CD4-positive, alpha-beta T cell treated with Interleukin-15 for 1 hour (primary cell): ENCODE measurements around the gene SLC24A3.

Experiments
- DNase-seq: peaks from one replicate; pipeline ENCODE4 v3.0.0-alpha.2; 2020

Gene SLC24A3

DNA sequence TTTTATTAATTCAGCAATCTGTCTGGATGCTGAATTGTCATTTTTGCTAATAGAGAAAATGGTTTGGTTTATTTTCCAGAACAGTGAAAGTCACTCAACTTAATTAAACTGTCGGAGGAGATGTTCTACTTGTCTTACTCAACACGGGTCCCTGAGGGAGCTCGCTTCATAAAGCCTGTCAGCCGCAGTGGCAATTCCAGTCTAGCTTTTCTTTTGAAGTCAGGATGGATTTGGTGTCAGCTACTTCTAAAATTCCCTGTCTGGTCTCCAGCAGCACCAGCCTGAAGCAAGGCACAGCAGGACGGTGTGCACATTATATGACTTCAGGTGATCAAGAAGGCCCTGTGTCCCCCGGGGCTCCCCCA lies 261.5 kb downstream of the SLC24A3 start:
- no peak for DNase-seq

DNA sequence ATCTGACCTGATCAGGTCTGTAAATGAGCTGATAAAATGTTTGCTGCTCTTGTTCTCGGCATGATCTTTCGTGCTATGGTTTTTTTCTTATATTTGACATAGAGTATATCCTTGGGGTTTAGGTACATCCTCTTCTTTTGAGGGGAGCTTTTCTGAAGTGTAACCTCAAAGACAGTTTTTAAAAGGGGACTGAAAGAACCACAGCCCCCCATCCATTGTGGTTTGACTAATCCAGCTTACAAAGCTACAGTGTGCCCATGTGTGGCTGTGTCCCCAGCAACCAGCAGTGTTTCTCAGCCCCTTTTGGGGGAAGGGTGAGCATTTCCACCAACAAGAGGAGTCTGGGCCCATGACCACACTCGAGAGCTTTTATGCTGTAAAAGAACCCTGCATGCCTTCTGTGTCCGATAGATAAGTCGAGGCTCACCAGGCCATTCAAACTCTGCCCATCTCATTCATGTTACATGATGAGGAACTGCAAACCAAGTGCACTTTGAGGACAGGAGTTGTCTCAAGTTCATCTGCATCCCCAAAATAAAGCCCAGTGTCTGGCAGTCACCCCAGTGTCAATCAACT lies 266.0 kb downstream of the SLC24A3 start:
- no peak for DNase-seq

DNA sequence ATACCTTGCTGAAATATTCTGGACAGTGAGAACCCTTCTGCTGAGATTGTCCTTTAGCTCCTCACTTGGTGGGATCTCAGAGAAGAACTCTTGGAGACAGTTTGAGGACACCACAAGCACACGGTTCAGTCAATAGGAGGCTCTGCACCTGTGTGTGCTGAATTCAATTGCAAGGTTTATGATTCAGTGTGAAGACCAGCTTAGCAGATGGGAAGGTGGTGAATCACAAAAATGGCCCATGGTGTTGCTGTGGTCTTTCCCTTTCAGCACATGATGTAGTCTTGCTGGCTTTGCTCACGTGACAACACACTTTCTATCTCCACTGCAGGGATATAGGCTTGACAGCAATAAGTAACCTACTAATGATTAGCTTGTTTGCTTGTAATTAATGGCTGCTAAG lies 270.3 kb downstream of the SLC24A3 start:
- DNase-seq, result no peak

DNA sequence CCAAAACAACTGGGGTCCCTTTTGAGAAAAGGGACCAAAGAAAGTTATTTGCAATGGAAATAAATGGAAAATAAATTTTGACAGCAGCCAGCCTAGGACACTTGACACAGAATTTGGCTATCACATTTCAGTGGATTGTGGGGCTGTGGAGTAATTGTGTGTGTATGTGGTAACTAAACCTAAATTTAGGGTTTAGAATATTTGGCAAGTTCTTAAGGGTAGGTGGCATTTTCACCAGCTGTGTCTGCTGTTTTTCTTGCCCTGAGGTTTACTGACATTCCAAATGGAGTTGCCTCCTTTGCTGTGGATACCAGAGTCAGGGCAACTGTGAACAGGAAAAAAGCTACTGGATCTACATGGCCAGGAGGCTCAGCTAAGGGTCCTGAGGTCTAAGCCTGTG lies 270.9 kb downstream of the SLC24A3 start:
- DNase-seq, result no peak

DNA sequence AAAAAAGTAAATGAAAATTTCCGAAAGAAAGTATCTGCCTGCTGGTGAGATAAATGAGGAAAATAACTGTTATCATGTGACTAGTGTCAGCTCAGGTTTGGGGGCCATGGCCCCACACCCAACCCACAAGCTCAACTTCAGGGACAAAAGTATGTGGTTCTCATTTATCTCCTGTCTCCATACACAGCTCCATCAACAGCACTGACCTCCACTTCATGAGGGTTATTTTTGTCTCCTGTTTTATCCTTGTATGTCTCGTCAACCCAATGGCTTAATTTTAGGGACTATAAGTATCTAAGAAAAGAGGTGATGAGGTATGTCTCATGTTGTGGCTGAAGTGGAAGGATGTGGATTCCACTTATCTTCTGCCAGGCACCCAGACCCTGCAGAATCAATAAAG lies 274.0 kb downstream of the SLC24A3 start:
- no peak for DNase-seq

DNA sequence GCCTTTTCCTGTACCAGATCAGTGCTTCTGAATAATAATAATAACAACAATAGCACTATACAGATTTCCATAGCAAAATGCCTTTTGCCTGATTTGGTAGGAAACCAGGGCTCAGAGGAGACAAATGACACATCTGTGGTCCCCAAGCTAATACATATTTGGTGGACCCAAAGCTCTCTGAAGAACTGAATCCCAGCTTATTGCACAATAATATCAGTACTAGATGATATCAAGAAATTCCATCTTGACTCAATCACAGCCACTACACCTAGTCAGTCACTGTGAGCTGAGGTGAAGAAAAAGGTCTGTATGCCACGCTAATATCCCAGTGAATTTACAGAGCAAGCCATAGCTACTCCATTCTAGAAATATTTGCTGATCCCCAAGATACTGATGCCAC lies 275.0 kb downstream of the SLC24A3 start:
- no peak for DNase-seq

DNA sequence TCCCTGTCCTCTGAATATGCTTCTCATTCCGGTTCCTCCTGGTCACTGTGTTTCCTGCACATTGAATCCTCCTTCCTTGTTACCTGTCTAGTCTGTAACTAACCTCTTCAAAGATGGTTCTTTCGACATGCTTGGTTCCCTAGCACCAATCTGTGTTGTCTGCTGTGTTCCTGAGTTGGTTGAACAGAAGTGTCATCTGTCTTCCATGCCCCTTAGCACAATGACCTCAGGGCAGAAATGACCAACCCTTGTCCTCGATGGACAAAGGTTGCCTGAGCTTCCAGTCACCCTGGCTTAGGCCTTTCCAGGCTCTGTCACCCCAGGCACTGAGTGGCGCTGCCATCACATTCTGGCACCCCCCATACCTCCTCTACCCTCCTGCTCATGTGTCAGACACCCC lies 278.8 kb downstream of the SLC24A3 start:
- no peak for DNase-seq

DNA sequence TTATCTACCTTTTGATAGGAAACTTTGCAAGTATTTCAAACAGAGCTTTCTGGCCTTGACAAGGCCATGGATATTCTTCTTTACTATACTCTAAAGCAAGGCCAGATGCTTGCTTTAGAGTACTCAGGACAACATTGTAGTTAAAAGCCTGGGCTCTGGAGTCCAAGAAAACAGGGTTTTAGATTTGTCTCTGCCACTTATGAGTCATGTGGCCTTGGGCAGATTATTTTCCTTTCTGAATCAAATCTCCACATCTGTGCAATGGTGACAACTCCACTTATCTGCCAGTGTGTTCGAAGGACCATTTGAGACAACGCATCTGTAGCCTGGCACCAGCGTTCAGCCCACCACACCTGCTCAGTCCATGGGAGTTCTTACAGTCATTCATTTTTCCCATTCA lies 279.7 kb downstream of the SLC24A3 start:
- no peak for DNase-seq

DNA sequence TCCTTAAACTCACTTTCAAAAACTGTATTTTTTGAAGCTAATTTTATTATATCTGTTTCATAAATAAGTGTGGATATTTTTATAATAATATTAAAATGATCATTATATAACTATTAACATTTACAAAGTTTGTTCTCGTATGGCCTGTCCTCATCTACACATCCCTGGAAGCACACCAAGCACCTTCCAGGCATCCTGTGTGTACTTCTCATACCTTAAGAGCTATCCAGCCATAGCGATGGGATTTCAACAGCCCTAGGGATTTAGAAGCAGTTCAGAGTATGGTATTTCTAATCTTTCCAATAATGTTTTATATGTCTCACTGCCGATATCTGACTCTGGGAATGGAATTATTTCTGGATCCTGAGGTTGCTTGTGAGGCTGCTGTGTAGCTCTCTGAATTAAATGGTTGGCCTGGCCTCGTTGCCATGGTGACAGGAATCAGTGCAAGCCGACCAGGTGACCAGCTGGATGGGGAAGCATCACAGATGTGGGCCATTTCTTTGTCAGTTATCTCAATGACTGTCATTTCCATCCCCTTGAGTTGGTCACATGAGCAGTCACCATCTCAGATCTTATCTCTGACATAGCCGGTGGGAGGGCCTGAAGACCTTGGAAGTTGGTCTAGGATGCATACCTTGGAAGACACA lies 280.4 kb downstream of the SLC24A3 start:
- DNase-seq, result no peak

DNA sequence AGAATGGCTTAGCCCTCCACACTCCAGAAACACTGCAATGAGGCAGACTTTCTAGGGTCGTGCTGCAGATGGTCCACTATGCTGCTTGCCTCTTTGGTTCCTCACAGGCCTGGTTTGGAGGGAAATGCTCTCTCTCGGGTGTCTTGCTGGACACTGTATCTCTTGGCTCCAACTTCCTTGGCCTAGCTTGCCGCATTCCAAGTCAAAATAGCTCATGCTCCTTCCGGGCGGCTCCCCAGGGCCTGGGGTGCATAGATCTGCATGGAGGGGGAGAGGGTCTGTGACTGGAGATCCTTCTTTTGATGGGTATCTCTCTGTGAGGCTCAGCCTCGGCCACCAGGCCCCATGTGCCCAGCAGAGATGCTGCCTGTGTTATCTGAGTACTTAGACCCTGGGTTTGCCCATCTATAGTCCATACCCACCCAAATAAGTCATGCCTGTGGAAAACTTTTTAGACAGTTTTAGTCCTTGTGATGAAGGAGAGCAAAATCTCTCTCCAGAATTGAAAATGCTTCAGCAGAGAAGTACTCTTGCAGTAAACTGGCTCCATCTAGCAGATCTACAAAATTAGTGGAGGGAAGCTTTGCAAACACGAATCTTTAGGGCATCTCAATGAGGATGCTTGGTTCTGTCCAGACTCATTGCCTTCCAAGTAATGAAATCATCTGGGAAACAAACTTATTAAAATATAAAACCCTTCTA lies 281.5 kb downstream of the SLC24A3 start:
- no peak for DNase-seq

DNA sequence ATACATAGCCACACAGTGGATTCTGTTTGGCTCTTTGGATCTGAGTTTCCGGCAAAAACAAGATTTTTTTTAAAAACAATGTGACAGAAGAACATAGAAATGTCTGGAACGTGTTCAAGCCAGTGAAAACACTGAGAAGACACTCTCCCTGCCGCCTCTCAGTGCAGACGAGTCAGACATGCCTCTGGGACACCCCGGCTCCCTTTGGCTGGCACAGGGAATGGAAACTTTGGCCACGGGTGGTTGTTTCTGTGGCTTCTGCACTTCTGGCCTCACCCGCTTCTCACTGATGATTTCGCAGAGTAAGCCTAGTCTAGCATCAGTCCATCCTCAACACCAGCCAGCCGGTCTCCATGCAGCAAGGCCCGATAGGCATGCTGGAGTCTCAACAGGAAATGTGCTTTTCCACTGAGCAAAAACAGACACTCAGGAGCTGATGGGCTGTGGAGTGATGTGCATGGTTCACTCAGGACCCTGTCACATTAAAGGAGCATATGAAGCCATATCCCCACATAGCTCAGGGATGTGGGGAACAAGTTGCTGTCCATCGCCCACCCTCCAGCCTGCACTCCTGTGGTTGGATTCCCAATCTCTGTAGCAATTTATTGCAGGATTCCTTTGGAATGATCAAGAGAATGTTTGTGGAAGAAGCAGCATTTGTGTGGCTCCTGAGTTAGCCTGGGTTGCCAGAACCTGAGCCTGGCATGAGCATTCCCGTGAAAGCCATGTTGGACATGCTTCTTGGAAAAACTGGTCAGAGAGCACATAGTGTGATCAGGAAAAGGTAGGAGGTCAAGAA lies 283.7 kb downstream of the SLC24A3 start:
- no peak for DNase-seq

DNA sequence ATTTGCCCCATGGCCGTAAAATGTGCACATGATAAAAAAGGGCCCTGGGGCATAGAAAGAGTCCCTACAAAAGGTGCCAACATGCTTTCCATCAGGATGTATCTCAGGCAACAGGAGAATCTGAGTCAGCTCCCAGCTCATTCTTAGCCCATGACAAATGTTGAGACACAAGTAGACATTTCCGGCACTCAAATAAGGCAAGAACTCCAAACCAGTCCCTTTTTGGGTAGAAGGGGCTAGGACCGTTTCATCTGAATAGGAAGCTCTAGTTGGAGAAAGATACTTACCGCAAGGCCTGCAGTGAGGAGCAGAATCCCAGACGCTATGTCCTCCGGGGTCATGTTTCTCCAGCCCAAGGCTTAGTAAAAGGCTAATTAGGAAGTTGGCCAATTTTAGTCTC lies 284.6 kb downstream of the SLC24A3 start:
- no peak for DNase-seq

DNA sequence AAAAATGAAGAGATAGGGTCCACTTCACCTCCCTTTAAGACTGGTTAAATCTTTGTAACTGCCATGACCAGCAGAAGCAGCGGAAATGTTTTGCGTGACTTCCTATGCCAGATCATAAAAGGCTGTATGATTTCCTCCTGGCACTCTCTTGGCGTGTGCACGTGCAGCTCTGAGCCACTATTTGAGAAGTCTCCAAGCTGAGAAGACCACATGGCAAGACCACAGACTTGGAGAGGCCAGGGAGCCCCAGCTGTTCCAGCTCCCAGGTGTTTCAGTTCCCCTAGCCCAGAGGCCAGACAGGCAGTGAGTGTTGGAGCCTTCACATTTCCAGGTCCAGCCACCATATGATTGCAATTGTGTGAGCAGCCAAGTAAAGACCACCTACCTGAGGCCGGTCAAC lies 286.3 kb downstream of the SLC24A3 start:
- no peak for DNase-seq

DNA sequence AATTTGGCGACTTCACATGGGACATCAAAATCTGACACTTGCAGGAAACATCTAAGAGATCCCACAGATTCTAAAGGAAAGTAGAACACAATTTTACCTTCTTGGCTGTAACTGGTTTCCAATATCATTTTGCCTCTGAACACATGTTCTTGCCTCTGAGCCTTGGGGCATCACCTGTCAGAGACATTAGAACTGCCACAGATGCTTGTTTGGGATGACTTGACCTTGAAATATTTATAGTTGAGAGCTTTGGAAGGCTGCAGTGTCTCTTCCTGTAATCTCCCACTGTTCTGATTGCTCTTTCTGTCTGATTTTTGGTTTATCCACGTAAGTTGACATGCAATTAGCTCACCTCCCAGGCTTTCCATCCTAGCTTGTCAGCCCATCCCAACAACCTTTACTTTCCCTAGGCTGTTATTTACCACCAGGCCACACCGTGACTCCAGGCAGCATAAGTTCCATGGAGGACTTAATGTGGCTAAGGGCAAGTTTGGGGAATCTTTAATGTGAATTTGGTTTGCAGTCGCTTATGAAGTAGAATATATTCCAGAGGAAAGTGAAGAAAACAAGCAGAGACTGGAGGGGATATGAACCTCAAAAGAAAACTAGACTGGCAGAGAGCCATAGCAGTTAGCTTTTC lies 289.2 kb downstream of the SLC24A3 start:
- no peak for DNase-seq

DNA sequence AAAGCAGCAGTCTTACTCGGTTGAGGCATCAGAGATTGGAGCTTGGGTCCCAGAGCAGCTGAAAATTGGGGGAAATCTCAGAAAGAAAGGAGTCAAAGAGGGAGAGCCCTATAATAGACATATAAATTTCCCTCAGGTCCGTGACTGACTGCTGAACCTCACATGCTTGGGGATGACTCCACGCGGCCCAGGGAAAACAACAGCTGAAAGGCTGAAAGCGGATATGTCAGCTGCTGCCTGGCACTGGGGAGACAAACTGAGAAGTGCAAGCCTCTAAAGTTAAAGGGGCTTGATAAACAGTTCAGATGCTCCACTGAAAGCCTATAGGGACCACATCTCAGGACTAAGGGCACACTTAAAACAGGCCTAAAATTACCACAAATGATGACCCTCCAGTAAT lies 289.7 kb downstream of the SLC24A3 start:
- DNase-seq, result no peak

DNA sequence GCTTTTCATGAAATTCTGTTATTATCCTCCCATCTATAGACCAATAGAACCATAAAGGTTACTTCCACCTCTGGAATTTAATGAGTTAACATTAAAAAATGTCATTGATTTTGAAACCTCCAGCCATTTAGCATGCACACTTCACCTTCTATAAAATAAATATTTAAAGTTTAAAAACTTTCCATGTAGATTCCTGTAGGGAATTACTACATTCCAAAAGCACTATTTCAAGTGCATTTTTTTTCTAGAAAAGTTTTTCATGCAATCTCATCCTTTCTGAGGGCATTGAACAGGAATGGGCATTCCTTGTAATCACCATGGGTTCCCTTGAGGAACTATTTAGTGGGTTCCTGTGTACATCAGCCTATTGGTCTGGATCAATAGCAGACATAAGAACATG lies 291.8 kb downstream of the SLC24A3 start:
- no peak for DNase-seq

DNA sequence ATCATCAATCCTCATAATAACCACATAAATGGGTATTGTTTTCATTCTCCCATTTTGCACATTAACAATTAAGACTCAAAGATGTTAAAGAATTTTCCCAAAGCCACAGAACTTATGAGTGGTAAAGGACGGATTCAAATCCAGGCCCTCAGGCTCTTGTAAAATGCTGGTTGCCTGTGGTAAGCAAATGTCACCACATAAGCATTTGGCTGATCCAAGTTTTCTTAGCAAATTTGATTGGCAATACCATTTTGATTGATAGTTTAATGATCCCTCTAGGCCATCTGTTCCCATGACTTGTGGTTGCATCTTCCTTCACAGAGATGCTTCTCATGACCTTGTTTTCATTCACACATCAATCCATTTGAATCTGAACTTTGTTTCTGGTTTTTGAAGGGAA lies 293.6 kb downstream of the SLC24A3 start:
- no peak for DNase-seq

DNA sequence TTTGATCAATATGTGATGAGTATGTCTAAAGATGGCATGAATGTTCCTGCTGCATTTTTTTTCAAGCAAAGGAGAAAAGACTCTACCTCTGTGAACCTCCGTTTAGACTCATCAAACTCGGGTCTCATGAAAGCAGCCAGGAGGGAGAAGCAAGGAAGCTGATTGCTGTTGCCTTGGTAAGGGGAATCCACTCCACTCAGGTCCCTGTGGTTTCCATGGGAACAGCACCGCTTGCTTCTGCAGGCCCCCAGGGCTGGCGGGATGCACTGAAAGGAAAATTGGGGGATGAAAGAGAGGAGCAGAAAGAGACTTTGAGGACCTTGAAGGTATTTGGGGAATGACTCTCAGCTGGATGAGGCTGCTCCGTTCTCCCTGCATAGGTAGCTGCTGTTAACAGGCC lies 296.0 kb downstream of the SLC24A3 start:
- no peak for DNase-seq

DNA sequence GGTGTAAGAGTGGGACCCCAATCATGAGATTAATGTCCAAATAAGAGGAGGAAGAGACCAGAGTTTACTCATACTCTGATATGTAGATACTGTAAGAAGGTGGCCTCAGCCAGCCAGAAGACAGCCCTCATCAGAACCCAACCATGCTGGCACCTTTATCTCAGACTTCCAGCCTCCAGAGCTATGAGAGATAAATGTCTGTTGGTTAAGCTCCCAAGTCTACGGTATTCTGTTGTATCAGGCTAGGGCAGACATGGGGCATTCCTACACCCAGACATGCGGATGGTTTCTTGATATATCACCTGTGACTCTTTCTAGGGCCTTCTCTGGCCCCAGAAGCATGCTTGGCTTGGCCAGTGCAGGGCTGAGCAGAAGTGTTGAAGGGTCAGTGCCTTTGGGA lies 298.2 kb downstream of the SLC24A3 start:
- no peak for DNase-seq

DNA sequence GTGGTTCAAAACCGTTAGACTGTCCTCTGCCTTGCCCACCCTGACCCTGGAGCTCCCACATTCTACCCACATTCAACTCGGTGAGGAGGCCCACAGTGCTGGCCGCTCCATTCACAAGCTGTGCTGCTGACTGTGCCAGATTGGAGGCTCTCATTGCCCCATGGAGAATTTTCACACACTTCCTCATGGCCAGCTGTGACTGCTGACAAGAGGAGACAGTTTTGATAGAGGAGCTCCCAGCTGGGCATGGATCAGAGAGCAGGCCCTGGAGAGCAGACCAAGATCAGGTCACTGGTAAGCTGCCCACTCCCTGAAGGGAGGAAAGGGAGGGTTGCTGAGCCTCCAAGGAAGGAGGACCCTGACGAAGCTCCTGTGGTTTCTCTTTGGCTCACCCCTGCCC lies 299.5 kb downstream of the SLC24A3 start:
- no peak for DNase-seq

DNA sequence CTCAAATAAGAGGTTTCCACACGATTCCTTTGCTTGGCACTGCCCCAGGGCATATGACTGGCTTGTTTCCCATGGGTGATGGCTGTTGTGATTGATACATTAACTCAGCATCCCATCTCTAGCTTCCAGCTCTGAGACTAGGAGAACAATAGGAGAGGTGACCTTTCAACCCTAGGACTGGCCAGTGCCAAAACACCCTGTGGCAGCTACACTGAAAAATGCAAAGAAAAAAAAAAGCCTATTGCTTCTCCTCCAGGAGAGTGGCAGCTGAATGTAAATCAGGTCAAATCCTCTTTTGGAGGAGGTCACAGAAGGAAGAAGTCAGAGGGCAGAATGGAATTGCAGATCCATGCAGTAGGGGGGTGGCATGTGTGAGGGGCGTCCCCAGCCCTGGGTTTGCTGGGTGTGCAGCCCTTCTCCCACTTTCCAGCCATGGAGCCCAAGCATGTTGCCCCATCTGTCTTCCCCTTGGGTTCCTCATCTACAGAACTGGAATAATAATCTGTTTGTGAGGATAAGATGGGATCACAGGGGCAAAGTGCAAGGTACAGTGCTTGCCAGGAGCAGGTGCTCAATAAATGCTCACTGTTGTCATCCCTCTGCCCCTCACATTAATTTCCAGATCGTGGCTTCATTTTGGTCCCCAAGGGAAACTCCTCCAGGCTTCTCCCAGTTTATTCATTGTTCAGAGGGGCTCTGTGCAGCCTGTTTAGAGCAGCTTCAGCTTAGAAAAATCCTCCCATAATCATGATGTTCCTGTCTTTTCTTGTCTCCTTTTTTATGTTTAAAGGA lies 300.6 kb downstream of the SLC24A3 start:
- no peak for DNase-seq

DNA sequence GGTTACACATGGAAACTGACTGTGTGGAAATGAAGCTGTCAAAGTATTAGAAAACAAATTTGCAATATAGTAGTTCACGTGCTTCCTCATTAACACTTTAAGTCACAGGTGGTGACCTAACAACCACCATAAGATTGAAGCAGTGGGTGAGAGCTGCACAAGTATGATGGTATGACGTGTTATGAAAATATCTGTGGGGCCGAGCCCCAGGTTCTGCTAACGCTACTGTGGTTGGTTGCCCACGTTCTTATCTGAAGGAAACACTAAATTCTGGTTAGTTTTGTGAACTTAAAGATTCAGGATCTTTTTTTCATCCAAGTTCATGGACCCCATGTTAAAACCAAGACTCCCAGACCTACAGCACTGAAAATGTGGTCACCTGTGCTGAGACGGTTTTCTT lies 302.6 kb downstream of the SLC24A3 start:
- DNase-seq, result no peak

DNA sequence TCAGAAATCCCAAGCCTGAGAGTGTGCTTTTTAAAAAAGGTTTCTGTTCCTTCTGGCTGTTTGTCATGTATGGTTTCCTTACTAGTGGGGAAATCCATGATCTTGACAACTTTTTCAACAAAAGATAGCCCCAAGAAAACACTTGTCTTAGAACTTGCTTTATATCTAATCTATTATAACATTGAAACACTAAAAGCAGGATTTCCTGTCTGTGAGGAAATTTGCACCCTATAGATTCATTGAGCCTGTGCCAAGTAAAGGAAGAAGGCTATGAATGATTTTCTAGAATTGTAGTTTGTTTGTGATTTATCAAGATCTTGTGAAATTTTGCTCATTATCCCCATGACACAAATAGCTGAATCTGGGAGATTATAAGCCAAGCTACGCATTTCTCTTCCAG lies 307.0 kb downstream of the SLC24A3 start:
- no peak for DNase-seq
